Central memory CD4-positive, alpha-beta T cell (primary cell): ENCODE data around the gene CCDC138.

Experiments
- DNase-seq: peaks from one replicate; pipeline ENCODE4 v3.0.0; 2022

Gene CCDC138

DNA sequence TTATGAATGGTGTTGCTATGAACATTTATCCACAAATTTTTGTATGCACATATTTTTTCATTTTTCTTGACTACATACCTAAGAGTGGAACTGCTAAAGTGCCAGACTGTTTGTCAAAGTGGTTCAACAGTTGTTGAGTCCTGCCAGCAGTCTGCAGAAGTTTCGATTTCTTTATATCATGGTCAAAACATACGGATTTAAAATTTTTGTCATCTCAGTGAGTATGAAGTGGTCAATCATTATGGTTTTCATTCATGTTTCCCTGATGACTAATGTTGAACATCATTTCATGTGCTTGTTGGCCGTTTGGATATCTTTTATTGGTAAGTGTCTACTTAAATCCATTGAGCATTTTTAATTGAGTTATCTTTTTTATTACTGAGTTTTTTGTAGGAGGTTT is 39.2 kb downstream of the CCDC138 start:
- DNase-seq, result no peak

DNA sequence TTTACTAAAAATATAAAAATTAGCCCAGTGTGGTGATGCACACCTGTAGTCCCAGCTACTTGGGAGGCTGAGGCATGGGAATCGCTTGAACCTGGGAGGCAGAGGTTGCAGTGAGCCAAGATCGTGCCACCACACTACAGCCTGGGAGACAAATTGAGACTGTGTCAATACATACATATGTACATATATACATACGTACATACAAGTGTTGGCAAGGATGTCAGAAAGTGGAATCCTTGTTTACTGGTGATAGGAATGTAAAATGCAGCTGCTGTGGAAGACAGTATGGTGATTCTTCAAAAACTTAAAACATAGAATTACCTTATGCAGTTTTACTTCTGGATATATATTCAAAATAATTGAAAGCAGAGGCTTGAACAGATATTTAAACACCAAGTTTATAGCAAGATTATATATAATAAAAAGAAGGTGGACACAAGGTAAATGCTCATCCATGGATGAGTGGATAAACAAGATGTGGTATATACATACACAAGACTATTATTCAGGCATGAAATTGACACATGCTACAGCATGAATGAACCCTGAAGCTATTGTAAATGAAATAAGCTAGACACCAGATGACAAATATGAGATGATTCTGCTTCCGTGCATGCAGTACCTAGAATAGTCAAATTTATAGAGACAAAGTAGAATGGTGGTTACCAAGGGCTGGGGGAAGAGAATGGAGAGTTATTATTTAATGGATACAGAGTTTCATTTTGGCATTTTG is 43.2 kb downstream of the CCDC138 start:
- no peak for DNase-seq

DNA sequence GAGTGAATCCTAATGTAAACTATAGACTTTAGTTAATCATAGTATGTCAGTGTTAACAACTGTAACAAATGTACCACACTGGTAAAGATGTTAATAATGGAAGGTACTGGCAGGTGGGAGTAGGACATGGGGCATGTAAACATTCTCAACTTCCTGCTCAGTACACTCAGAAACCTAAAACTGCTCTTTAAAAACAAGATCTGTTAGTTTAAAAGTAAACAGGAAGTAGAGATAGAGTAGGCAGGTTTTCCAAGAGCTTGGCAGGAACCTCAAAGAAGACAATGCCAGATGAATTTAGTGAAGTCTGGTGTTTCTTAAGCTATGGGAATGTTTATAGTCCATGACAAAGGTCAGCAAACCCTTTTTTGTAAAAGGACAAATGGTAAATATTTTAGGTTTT is 46.6 kb downstream of the CCDC138 start:
- DNase-seq, result no peak

DNA sequence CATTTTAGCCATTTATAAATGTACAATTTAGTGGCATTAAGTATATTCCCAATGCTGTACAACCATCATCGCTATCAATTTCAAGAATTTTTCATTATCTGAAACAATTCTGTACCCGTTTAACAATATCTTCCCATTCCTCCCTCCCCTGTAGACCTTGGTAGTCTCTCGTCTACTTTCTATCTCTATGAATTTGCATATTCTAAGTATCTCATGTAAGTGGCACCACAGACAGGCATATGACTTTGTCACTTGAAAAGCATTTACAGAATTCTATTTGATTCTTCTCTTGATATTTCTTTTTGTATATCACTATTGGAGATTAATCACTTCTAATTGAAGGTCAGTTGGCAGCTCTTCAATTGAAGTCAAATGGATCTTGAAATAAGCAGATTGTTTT is 48.0 kb downstream of the CCDC138 start:
- no peak for DNase-seq

DNA sequence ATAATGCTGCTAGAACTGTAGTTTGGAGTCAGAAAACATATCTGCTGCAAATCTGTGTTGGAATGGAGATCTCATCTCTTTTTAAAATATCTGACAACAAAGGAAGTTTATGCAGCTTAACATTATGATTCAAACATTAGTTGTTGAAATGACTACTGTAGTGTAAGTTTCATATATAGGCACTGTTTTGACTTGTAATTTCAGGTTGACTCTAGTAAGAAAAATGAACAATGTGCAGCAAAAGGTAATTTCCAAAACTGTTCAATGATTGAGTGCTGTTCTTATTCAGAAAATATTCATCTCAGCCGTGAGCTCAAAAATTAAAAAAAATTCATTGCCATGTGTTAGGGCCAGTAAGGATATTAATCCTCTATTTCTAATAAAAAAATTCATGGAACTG is 48.5 kb downstream of the CCDC138 start:
- no peak for DNase-seq

DNA sequence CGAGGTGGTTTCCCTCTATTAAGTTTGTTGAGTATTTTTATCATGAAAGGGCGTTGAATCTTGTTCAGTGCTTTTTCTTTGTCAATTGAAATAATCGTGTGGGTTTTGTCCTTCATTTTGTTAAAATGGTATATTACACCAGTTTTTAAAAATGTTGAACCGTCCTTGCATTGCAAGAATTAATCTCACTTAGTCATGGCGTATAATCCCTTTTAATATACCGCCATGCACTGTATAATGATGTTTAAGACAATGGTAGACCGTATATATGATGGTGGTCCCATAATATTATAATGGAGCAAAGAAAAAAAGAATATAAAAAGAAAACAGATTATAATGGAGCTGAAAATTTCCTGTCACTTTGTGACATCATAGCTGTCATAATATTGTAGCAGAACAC is 50.6 kb downstream of the CCDC138 start:
- no peak for DNase-seq

DNA sequence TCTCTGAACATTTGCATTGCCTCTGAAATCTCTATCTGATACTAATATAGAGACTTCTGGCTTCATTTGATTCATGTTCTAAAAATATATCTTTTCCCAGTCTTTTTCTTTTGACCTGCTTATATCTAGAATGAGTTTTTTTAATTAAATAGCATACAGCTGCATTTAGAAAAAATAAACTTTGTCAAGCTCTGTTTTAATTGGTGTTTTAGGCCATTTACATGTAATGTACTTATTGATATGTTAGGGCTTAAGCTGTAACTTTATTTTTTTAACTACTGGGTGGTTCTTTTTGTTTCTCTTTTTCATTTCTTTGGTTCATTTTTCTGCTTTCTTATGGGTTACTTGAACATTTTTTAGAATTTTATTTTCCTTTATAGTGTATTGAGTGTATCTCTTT is 54.9 kb downstream of the CCDC138 start:
- DNase-seq, result no peak

DNA sequence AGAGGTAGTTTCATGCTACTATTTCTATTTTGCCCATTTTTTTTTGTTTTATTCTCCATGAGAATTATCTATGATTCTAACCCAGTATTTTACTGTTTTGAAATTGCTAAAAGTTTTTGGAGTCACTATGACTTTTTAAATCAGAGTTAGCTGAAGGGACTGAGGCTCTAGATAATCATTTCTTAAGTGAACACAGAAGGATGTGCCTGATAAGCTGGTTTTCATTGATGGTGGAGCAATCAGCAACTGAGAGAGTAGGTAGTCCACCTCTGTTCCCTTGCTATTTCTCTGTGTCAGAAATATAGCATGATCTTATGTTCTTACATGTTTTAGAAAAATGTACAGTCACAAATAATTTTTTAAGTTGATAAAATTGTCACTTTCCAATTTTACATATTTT is 59.4 kb downstream of the CCDC138 start:
- DNase-seq, result no peak

DNA sequence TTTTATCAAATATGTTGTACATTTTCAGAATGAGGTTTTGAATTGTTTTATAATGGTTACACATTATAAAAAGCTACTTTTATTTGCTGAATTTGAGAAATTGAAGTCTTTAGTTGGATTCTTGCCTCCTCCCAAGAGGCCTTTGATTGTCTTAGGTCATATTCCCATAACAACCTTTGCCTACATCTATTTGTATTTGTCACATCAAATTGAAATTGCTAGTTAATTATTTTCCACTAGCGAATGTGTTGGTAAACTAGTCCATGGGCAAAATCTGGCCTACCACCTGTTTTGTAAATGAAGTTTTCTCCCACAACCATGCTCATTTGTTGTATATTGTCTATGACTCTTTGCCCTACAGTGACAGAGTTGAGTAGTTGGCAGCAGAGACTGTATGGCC is 60.4 kb downstream of the CCDC138 start:
- DNase-seq, result no peak

DNA sequence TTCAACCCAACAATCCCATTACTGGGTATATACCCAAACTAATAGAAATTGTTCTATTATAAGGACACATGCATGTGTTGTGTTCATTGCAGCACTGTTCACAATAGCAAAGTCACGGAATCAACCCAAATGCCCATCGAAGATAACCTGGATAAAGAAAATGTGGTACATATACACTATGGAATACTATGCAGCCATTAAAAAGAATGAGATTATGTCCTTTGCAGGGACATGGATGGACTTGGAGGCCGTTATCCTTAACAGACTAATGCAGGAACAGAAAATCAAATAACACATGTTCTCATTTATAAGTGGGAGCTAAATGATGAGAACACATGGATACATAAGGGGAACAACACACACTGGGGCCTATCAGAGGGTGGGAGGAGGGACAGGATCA is 65.8 kb downstream of the CCDC138 start:
- DNase-seq, result no peak

DNA sequence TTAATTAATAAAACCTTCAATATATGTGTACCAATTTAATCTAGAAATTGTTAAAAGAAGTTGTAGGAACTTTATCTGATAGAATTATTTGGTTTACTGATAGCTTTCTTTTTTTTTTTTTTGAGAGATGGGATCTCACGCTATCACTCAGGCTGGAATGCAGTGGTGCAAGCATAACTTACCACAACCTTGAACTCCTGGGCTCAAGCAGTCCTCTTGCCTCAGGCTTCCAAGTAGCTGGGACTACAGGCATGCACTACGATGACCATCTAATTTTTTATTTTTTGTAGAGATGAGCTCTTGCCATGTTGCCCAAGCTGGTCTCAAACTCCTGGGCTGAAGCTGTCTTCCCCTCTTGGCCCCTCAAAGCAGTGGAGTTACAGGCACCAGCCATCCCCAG is 66.8 kb downstream of the CCDC138 start:
- DNase-seq, result no peak

DNA sequence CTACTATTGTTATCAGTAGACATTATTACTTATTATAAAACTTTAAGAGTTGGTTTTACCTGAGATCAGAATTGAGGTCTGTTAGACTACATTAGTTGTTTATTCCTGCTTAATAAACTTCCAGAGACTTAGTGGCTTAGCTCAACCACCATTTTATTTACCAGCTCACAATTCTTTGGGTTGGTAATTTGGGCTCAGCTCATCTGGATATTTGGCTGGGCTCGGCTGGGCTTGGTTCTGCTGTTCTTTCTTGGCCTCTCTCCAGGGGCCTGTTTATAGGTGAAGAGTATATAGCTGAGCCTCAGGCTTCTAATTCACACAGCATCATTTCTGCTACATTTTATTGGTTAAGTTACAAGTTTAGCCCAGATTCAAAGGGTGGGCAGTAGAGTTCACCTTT is 67.9 kb downstream of the CCDC138 start:
- DNase-seq, result no peak

DNA sequence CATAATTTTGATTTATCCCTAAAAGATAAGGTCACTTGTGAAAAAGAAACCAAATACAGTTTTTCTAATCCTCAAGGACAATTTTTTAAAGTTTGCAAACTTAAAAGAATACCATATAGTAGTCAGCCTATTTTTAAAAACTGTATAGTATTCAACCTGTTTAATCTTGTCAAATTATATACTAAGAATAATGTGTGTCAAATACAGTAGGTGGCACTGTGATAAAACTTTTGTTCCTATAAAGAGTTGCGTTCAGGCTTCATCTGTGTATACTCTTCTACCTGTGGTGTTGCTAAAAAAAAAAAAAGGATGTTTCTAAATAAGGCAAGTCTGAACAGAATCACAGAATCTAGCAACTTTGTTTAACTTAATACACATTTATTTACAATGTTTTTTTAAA is 68.6 kb downstream of the CCDC138 start:
- peak; percentile 11 for DNase-seq

DNA sequence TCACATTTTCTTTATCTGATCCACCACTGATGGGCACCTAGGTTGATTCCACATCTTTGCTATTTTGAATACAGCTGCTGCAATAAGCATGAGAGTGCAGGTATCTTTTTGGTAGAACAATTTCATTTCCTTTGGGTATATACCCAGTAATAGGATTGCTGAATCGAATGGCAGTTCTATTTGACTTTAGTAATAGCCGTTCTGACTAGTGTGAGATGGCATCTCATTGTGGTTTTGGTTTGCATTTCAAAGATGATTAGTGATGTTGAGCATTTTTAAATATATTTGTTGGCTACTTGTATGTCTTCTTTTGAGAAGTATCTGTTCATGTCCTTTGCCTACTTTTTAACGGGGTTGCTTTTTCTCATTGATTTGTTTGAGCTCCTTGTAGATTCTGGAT is 72.3 kb downstream of the CCDC138 start:
- DNase-seq, result no peak

DNA sequence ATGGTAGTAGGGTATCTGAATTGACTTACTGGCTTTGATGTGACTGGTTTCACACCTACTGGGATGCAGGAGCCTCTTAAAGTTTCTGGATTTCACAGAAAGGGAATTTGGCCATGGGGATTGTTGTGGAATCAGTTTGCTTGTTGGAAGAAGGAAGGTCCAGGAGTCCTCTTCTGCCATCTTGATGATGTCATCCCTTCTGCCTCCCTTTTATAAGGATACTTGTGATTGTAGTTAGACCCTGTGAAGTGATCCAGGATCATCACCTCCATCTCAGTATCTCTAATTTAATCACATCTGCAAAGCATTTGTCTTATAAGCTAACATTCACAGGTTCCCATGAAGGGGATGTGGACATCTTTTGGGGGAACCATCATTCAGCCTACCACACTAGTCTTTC is 79.5 kb downstream of the CCDC138 start:
- no peak for DNase-seq

DNA sequence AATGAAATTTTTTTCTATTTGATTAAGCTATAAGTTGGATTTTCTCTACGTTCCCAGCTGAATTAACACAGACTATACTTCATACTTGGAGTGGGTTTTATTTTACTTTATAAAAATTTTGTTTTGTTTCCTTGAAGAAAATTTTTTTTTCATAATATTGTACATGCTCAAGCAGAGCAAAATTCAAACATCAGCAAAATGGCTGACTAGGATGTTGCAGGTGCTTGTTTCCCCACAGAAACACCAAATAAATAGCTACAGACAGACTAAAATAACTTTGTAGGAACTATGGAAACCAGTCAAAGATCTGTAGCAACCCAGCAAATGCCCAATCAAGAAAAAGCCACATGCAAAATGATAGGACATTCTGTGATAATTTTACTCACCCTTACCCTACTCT is 82.3 kb downstream of the CCDC138 start:
- DNase-seq, result no peak

DNA sequence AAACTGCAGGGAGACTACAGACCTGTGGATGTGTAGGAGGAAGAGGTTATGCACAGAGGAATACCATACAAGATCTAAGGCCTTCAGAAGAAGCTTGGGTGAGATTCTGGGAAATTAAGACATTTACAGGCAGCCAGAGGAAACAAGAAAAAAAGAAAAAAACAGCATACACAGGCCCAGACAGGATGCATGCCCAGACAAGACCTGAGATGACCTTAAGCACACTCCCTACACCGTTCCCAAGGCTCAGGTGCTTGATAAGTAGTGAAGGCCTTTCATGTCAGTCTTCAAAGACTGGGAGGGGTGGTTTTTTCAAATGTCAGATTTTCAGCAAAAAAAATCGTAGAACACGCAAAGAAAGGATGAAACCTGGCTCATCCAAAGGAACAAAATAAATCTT is 83.0 kb downstream of the CCDC138 start:
- DNase-seq, result no peak

DNA sequence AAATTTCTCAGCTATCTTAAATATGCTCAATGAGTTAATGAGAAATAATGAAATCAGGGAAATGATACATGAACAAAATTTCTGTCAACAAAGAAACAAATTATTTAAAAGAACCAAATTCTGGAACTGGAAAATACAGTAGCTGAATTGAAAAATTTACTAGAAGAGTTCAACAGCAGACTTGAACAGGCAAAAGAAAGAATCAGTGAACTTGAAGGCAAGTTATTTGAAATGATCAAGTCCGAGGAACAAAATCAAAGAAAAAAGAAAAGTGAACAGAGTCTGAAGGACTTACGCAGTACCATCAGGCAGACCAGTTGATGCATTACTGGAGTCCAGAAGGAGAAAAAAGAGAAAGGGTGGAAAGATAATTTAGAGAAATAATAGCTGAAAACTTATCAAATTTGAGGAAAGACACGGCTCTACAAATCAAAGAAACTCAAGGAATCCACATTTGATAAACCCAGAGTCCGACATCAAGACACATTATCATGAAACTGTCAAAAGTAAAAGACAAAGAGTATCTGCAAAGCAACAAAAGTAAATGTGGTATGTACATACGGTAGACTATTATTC is 83.6 kb downstream of the CCDC138 start:
- no peak for DNase-seq

DNA sequence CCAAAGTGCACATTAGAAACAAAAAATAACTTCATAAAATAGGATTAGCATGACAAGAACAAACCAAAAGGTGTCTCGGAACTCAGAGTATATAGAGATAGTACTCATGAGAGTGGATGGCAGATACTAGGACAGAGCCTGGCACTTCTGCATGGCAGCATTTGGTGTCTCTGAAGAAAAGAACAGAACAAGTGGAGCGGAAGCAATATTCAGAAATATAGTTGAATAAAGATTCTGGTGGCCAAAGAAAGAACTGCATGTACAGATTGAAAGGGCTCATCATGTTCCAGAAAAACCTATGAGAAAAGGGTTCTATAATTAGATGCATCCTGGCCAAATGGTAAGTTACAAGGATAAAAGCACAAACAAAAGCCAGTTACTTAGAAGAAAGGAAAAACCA is 90.9 kb downstream of the CCDC138 start:
- no peak for DNase-seq

DNA sequence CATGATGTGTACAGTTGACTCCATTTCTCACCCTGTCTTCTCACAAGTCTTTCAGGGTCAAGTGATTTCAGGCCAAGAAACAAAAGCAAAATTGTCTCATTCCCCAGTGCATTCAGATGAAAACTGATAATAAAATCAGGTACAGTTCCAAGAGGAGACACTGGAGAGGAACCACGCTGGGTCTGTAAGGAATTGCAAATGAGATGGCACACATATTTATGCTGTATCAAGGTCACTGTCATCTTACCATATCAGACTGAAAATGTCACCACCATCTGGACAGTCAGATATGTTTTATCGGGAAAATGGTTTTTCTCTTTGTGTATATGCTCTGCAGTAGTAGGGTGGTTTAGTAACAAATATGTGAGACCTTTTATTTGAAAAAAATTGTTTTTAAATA is 91.7 kb downstream of the CCDC138 start:
- no peak for DNase-seq

DNA sequence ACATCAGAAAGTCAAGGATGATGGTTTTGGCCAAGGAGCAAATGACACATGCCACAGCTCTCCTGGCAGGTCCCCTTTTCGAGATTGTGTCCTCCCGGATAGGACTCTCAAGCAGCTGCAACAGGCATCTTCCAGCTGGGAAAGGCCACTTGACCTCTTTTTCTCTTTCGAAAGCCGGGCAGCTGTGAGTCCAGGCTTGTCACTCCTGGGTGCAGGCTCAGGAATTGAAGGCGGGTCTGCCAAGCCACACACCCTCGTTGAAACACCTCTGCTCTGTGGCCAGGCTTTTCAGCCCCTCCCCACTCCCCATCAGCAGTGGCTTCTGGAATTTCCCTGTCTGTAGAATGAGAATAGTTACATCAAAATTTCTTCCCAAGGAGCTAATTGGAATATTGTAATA is 98.0 kb downstream of the CCDC138 start:
- no peak for DNase-seq

DNA sequence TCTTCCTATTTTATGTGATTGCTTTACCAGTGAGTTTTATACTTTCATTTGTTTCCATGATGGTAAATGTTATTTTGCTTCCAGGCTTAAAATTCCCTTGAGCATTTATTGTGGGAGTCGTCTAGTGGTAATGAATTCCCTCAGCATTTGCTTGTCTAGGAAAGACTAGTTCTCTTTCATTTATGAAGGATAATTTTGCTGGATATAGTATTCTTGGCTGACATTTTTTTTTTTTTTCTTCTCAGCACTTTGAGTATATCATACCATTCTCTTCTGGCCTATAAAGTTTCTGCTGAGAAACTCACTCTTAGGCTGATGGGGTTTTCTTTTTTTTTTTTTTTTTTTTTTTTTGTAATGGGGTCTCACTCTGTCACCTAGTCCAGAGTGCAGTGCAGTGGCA is 103.3 kb downstream of the CCDC138 start:
- no peak for DNase-seq

DNA sequence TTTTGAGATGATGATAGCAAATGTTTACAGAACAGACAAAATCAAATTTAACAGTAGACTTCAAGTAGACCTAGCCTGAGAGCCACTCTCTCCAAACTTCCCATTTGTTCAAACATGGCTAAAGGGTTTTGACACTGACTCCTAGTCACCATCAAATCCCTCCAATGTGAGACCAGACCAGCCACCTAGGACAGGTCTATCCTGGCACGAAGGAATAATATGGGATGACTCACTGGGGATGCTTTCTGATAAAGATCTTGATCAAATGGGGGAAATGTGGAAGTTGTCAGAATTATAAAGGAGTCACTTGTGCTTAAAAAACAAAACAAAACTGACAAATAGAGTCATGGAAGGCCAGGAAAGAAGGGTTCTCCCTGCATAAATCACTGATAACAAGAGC is 106.7 kb downstream of the CCDC138 start:
- DNase-seq, result no peak

DNA sequence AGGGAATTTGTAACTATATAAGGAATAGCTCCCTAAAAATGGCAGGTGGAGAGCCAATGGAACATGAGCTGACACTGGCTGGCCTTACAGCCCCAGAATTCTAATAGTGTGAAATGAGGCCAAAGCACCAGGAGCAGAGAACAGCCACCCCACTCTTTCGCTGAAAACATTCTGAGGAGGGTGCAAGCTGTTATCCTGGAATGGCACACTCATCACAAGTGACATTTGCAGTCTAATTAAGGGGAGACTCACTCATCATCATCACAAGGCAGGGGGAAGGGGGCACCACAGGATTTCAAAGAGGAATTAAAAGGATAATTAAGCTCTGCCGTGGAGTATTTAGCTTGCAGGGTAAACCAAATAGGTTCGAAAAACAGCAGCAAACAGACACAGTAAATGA is 108.2 kb downstream of the CCDC138 start:
- DNase-seq, result no peak

DNA sequence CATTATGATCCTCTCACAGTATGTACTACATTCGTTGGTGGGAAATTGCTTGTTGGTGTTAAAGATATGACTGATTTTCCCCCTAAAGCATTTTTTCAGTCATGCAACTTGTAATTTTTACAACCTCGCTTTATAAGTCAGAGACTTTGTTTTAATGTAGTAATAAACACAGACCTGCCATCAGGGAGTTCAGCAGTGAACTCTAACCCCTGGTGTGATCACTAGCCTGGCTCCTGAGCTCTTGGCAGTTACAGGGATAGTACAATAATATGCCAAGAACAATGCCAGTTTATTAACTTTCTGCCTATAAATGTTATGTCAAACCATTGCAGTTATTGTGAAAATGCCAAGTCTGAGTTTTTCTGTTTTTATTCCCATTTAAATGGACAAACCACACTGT is 108.6 kb downstream of the CCDC138 start:
- DNase-seq, result no peak
